Neutrophil (primary cell): Measurements from ENCODE around the gene TACC2.
"Not testable (repeated sequence)": the region's sequence is repeated elsewhere in the genome, so short reads cannot be mapped to it uniquely, and the experiment has no call there.

Source experiments
- H3K27ac ChIP-seq: fragments of 200-600 bp; sonication (generic); 2 replicates; pipeline ENCODE4 v1.5.1; 2016; ENCODE audit warnings: mild to moderate bottlenecking, moderate library complexity
- H3K27me3 ChIP-seq: fragments of 200-600 bp; sonication (generic); 2 replicates; pipeline ENCODE4 v1.6.0; 2016; ENCODE audit warnings: mild to moderate bottlenecking
- H3K36me3 ChIP-seq: fragments of 200-600 bp; sonication (generic); 2 replicates; pipeline ENCODE4 v1.5.1; 2017
- H3K4me1 ChIP-seq, 2 experiments: fragments of 200-600 bp in 1 of 2; sonication (generic) in 1 of 2; 1 replicate in 1 of 2; 2 replicates in 1 of 2; pipeline versions ENCODE4 v1.5.1 to v1.6.1; 2013 to 2016; ENCODE audit warnings: low read depth in 1 of 2, low read length in 1 of 2, mild to moderate bottlenecking in 1 of 2, moderate library complexity in 1 of 2; ENCODE audit not compliant: control insufficient read depth in 1 of 2, insufficient read depth in 1 of 2
- H3K4me3 ChIP-seq, 2 experiments: fragments of 200-600 bp in 1 of 2; sonication (generic) in 1 of 2; 1 replicate in 1 of 2; 2 replicates in 1 of 2; pipeline ENCODE4 v1.5.1; 2013 to 2016; ENCODE audit warnings: low read depth in 1 of 2, low read length in 1 of 2, mild to moderate bottlenecking in 1 of 2, moderate library complexity in 1 of 2
- H3K9me3 ChIP-seq: fragments of 200-600 bp; sonication (generic); 2 replicates; pipeline ENCODE4 v1.5.1; 2016
- TF ChIP-seq, protein P1 (sequence below): fragments of 200-600 bp; sonication (generic); IDR thresholded peaks from 2 replicates; pipeline ENCODE4 v1.5.1; 2016; ENCODE audit warnings: antibody characterized with exemption

Gene TACC2

DNA sequence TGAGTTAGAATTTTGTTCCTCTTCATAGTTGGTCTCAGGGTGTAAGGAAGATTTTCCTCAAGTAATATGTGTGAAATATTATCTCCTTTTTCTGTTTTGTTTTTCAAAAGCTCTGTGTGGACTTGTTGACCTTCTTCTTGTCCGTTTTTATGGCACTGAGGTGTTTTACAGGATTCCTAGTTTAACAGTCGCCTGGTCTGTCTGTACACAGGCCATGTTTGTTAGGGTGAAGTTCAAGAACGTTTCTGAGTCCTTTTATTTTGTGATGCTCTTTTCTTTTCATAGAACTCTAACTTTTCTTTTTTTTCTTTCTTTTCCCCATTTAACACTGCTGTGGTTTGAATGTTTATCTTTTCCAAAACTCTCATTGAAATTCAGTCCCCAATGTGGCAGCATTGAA lies 18.5 kb downstream of the TACC2 start:
- H3K27me3 ChIP-seq = no peaks in the 10 kb centered on the region

DNA sequence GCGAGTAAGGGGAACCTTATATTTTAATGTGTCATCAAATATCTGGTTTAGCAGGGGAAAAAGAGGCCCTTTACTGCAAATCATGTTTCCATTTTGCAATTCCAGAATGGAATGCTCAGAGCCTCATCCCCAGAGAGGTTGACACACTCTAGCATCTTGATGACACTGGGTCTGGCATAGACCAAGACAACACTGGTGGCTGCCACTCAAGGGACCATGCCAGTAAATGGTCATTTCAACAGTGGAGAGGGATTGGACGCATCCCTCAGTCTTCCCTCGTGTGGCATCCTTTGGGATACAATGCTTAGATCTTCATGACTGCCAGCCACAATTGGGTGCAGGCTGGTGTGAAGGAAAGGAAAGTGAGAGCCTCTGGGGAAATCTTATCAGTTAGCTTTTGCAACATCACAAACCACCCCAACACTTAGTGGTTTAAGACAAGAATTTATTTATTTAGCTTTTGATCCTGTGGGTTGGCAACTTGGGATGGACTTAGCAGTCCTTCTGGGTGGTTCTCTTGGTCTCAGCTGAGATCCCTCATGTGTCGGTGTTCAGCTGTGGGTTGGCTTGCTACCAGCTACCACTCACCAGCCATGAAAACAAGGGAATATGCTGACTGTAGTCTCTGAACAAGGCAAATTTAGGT lies 21.6 kb downstream of the TACC2 start:
- H3K36me3 ChIP-seq = no peaks in the 10 kb centered on the region
- H3K27me3 ChIP-seq = peaks cover 8% of the 10 kb centered on the region
- no peaks in the 10 kb centered on the region for H3K4me1 ChIP-seq
- TF ChIP-seq, protein P1, sequence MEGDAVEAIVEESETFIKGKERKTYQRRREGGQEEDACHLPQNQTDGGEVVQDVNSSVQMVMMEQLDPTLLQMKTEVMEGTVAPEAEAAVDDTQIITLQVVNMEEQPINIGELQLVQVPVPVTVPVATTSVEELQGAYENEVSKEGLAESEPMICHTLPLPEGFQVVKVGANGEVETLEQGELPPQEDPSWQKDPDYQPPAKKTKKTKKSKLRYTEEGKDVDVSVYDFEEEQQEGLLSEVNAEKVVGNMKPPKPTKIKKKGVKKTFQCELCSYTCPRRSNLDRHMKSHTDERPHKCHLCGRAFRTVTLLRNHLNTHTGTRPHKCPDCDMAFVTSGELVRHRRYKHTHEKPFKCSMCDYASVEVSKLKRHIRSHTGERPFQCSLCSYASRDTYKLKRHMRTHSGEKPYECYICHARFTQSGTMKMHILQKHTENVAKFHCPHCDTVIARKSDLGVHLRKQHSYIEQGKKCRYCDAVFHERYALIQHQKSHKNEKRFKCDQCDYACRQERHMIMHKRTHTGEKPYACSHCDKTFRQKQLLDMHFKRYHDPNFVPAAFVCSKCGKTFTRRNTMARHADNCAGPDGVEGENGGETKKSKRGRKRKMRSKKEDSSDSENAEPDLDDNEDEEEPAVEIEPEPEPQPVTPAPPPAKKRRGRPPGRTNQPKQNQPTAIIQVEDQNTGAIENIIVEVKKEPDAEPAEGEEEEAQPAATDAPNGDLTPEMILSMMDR = no peak
- H3K4me3 ChIP-seq = no peak overlapping the region
- H3K27ac ChIP-seq = no peak overlapping the region
- H3K9me3 ChIP-seq = no peaks in the 10 kb centered on the region

More for the DNA sequence above, 18.5 kb downstream of the TACC2 start:
- Histone ChIP-seq H3K36me3 (no peaks in the 10 kb centered on the region), H3K4me3 (no peak overlapping the region), H3K27ac (no peak overlapping the region), H3K4me1 (no peaks in the 10 kb centered on the region), H3K9me3 (no peaks in the 10 kb centered on the region)
- TF ChIP-seq, protein P1 = no peak

GRCh38 chr10:122012731-122013130 lies 23.8 kb downstream of the TACC2 start:
- H3K4me1 ChIP-seq = no peaks in the 10 kb centered on the region
- no peaks in the 10 kb centered on the region for H3K9me3 ChIP-seq
- no peak overlapping the region for H3K27ac ChIP-seq
- TF ChIP-seq, protein P1 = no peak
- H3K27me3 ChIP-seq = peaks cover 8% of the 10 kb centered on the region
- H3K36me3 ChIP-seq = no peaks in the 10 kb centered on the region
- no peak overlapping the region for H3K4me3 ChIP-seq

DNA sequence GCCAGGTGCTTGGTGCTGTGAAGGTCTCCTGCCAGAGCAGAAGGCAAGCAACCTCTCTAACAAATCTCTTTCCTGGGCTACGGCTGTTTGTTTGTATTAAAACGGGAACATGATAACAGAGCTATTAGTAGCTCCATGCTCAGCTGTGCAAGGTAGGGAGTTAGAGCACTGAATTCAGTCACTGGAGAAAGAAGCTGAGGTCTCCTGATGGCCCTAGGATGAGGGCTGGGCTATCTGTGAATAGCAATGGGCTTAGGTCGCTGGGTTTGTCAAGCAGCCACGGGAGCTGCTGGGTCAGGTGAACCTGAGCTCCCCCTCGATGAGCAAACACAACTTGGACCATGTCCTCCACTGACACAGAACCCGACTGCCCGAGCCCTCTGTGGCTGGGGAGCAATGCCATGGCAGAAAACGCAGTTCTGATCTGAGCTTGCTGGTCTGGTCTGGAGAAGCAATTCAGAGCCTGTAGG lies 24.4 kb downstream of the TACC2 start:
- Histone ChIP-seq H3K36me3 (no peaks in the 10 kb centered on the region), H3K4me1 (no peaks in the 10 kb centered on the region), H3K27me3 (peaks cover 14% of the 10 kb centered on the region), H3K9me3 (no peaks in the 10 kb centered on the region), H3K4me3 (no peak overlapping the region), H3K27ac (no peak overlapping the region)
- TF ChIP-seq, protein P1 = no peak

- no peaks in the 10 kb centered on the region for H3K9me3 ChIP-seq
- no peak overlapping the region for H3K27ac ChIP-seq
- H3K4me3 ChIP-seq = no peak overlapping the region
- no peaks in the 10 kb centered on the region for H3K4me1 ChIP-seq
- TF ChIP-seq, protein P1 = no peak
- H3K27me3 ChIP-seq = peaks cover 28% of the 10 kb centered on the region
- no peaks in the 10 kb centered on the region for H3K36me3 ChIP-seq
These were observed 25.8 kb downstream of the TACC2 start for GRCh38 chr10:122014652-122015248.

DNA sequence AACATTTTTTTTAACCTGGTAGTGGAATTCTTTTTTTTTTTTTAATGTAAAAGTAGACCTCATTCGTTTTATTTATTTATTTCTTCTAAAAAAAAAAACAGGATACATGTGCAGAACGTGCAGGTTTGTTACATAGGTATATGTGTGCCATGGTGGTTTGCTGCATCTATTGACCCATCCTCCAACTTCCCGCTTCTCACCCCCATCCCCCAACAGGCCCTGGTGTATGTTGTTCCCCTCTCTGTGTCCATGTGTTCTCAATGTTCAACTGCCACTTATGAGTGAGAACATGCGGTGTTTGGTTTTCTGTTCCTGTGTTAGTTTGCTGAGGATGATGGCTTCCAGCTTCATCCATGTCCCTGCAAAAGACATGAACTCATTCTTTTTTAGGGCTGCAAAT lies 29.0 kb downstream of the TACC2 start:
- H3K9me3 ChIP-seq, H3K36me3 ChIP-seq, H3K4me1 ChIP-seq, H3K4me3 ChIP-seq, H3K27ac ChIP-seq: not testable (repeated sequence)
- peaks cover 42% of the 10 kb centered on the region for H3K27me3 ChIP-seq
